ENCODE results near the gene SMTN. TPM values are rescaled to one million over a fixed set of nuclear protein-coding genes. Genes with fewer than 3 reads are reported as not detected.

SMTN gene
- total and polyA plus RNA-seq, 9 of the 15 experiments (the other 6 are each of a cell fraction or from before 2014, with no cell fraction given), result 2.5 to 41.1 (median 16.1) TPM

GRCh38 chr22:31086703-31087330 lies 5.7 kb downstream of the SMTN start (continued):
- TF ChIP-seq, protein P1, sequence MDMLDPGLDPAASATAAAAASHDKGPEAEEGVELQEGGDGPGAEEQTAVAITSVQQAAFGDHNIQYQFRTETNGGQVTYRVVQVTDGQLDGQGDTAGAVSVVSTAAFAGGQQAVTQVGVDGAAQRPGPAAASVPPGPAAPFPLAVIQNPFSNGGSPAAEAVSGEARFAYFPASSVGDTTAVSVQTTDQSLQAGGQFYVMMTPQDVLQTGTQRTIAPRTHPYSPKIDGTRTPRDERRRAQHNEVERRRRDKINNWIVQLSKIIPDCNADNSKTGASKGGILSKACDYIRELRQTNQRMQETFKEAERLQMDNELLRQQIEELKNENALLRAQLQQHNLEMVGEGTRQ (CRISPR knock-in tag; IDR thresholded peaks at IDR 0.05), result no peak
- TF ChIP-seq PBX2 (CRISPR knock-in tag; IDR thresholded peaks at IDR 0.05; ENCODE audit: low read depth), result no peak
- TF ChIP-seq PBX2 (tag; conservative IDR thresholded peaks at IDR 0.05; ENCODE audit: low read depth), result no peak
- TF ChIP-seq THRA (IDR thresholded peaks at IDR 0.05), result no peak
- no peak for TF ChIP-seq SUPT5H (IDR thresholded peaks at IDR 0.05)
- TF ChIP-seq CHCHD3 (CRISPR knock-in tag; IDR thresholded peaks at IDR 0.05), result no peak
- TF ChIP-seq, protein P2, sequence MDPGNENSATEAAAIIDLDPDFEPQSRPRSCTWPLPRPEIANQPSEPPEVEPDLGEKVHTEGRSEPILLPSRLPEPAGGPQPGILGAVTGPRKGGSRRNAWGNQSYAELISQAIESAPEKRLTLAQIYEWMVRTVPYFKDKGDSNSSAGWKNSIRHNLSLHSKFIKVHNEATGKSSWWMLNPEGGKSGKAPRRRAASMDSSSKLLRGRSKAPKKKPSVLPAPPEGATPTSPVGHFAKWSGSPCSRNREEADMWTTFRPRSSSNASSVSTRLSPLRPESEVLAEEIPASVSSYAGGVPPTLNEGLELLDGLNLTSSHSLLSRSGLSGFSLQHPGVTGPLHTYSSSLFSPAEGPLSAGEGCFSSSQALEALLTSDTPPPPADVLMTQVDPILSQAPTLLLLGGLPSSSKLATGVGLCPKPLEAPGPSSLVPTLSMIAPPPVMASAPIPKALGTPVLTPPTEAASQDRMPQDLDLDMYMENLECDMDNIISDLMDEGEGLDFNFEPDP (CRISPR knock-in tag; IDR thresholded peaks at IDR 0.05), result no peak
- no peak for TF ChIP-seq RBM25 (IDR thresholded peaks at IDR 0.05; ENCODE audit: low read depth, low read length, severe bottlenecking)
- TF ChIP-seq ZFPM2 (CRISPR knock-in tag; IDR thresholded peaks at IDR 0.05), result no peak
- no peak for TF ChIP-seq ZNF589 (CRISPR knock-in tag; IDR thresholded peaks at IDR 0.05; ENCODE audit: low read depth)
- TF ChIP-seq, protein P3, sequence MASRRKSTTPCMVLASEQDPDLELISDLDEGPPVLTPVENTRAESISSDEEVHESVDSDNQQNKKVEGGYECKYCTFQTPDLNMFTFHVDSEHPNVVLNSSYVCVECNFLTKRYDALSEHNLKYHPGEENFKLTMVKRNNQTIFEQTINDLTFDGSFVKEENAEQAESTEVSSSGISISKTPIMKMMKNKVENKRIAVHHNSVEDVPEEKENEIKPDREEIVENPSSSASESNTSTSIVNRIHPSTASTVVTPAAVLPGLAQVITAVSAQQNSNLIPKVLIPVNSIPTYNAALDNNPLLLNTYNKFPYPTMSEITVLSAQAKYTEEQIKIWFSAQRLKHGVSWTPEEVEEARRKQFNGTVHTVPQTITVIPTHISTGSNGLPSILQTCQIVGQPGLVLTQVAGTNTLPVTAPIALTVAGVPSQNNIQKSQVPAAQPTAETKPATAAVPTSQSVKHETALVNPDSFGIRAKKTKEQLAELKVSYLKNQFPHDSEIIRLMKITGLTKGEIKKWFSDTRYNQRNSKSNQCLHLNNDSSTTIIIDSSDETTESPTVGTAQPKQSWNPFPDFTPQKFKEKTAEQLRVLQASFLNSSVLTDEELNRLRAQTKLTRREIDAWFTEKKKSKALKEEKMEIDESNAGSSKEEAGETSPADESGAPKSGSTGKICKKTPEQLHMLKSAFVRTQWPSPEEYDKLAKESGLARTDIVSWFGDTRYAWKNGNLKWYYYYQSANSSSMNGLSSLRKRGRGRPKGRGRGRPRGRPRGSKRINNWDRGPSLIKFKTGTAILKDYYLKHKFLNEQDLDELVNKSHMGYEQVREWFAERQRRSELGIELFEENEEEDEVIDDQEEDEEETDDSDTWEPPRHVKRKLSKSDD (conservative IDR thresholded peaks at IDR 0.05; ENCODE audit: low read length), result no peak
- no peak for TF ChIP-seq ARID3A (IDR thresholded peaks at IDR 0.05; ENCODE audit: borderline replicate concordance, low read depth, low read length)
- TF ChIP-seq RHOXF2B (CRISPR knock-in tag; conservative IDR thresholded peaks at IDR 0.05), result no peak
- no peak for TF ChIP-seq RBM22 (IDR thresholded peaks at IDR 0.05; ENCODE audit: low read depth, low read length, poor library complexity, severe bottlenecking)
- no peak for TF ChIP-seq ZNF239 (CRISPR knock-in tag; IDR thresholded peaks at IDR 0.05)
- TF ChIP-seq U2AF1 (optimal IDR thresholded peaks at IDR 0.05; ENCODE audit: low read depth, low read length), result no peak
- no peak for TF ChIP-seq SMC3 (conservative IDR thresholded peaks at IDR 0.05; ENCODE audit: insufficient read depth, low read depth, low read length)

All from K562 (cell line).